GM13977 (cell line): ENCODE results near the gene ZNRF4.

Experiments
- DNase-seq: peaks from one replicate; pipeline ENCODE4 v3.0.0; 2012; ENCODE audit warnings: low spot score
- CTCF ChIP-seq: IDR thresholded peaks from 2 replicates; pipeline ENCODE4 v1.5.1; 2012; ENCODE audit warnings: mild to moderate bottlenecking, control low read depth; ENCODE audit not compliant: insufficient read depth; ENCODE audit errors: extremely low read depth, missing control alignments
- in situ Hi-C: fragments of 300-500 bp; cut with MboI; formaldehyde crosslinking; loops from one replicate; pipeline ENCODE4 v1.12.0; 2022; ENCODE audit warnings: low sequenced_read_pairs, low pct_unique_long_range_greater_than_20kb, mixed read lengths, inconsistent platforms; ENCODE audit not compliant: unreplicated experiment

The ZNRF4 gene

GRCh38 chr19:5420953-5421352 is 34.3 kb upstream of the ZNRF4 start:
- DNase-seq, result no peak
- TF ChIP-seq CTCF, result no peak
- in situ Hi-C loops, result no loop called here

DNA sequence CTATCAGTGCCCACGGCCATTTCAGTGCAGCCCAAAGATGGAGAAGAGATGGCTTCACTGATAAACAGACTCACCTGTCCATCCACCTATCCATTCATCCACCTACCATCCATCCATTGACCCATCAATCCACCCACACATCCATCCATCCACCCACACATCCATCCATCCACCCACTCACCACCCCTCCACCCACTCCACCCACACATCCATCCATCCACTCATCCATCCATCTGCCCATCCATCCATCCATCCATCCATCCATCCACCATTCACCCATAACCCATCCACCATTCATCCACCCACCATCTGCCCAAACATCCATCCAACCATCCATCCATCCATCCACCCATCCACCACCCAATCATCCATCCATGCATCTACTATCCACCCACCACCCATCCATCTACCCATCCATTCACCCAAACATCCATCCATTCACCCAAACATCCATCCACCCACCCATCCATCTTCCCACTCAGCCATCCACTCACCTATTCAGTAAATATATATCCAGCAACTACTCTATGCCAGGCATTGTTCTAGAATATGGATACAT is 31.6 kb upstream of the ZNRF4 start:
- TF ChIP-seq CTCF, result no peak
- no peak for DNase-seq
- in situ Hi-C loops, result no loop called here

- TF ChIP-seq CTCF, result no peak
- in situ Hi-C loops, result no loop called here
- DNase-seq, result no peak
Measured at GRCh38 chr19:5424192-5424973, 30.8 kb upstream of the ZNRF4 start.

- in situ Hi-C loops, result no loop called here
- TF ChIP-seq CTCF, result no peak
Measured at GRCh38 chr19:5425260-5425659, 30.0 kb upstream of the ZNRF4 start.

GRCh38 chr19:5430237-5430636 is 25.0 kb upstream of the ZNRF4 start:
- no peak for DNase-seq
- in situ Hi-C loops, result no loop called here
- TF ChIP-seq CTCF, result no peak

More at GRCh38 chr19:5425260-5425659, 30.0 kb upstream of the ZNRF4 start:
- no peak for DNase-seq

- no peak for DNase-seq
- in situ Hi-C loops, result no loop called here
- TF ChIP-seq CTCF, result no peak
Measured at GRCh38 chr19:5432687-5433086, 22.5 kb upstream of the ZNRF4 start.
